ENCODE results near the gene KCTD14. TPM values are rescaled to one million over a fixed set of nuclear protein-coding genes. Genes with fewer than 3 reads are reported as not detected.

KCTD14 gene
- total RNA-seq, 2 donors from 2014 or later = 8.6 to 12.8 TPM

DNA sequence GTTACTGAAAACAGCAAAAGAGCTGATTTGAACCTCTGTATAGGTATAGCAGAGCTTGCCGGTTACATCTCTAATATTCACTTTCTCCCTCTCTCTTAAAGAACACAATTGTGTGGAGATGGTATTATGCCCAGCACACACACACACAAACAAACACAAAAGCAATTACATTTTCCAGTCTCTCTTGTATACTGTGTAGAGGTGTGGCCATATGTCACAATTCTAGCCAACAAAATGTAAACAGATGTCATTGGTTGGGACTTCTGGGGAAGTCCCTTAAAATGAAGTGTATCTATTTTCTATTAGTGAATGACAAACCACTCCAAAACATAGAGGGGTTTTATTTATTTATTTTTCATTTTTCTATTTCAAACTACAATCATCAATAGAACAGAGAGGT, 12.8 kb downstream of the KCTD14 start:
- TF ChIP-seq, protein P1, sequence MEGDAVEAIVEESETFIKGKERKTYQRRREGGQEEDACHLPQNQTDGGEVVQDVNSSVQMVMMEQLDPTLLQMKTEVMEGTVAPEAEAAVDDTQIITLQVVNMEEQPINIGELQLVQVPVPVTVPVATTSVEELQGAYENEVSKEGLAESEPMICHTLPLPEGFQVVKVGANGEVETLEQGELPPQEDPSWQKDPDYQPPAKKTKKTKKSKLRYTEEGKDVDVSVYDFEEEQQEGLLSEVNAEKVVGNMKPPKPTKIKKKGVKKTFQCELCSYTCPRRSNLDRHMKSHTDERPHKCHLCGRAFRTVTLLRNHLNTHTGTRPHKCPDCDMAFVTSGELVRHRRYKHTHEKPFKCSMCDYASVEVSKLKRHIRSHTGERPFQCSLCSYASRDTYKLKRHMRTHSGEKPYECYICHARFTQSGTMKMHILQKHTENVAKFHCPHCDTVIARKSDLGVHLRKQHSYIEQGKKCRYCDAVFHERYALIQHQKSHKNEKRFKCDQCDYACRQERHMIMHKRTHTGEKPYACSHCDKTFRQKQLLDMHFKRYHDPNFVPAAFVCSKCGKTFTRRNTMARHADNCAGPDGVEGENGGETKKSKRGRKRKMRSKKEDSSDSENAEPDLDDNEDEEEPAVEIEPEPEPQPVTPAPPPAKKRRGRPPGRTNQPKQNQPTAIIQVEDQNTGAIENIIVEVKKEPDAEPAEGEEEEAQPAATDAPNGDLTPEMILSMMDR (conservative IDR thresholded peaks at IDR 0.05) = no peak
- H3K4me1 ChIP-seq (ENCODE audit: control insufficient read depth, insufficient read depth, low read length) = no peaks in the 10 kb centered on the region
- Mint-ChIP-seq H3K4me1 (no peaks in the 10 kb centered on the region), H3K4me3 (no peak overlapping the region), H3K27ac (no peak overlapping the region), H3K27me3 (ENCODE audit: insufficient read depth) (no peaks in the 10 kb centered on the region), H3K36me3 (ENCODE audit: low read depth) (no peaks in the 10 kb centered on the region), H3K9me3 (no peaks in the 10 kb centered on the region)
- no peaks in the 10 kb centered on the region for H3K9me3 ChIP-seq (ENCODE audit: control insufficient read depth, low read length)
- no peak overlapping the region for H3K9ac ChIP-seq (ENCODE audit: extremely low read depth, low read length, poor library complexity, severe bottlenecking)
- no peak overlapping the region for H3K27ac ChIP-seq (ENCODE audit: low read depth, low read length)
- DNase-seq = no peak
- no peak overlapping the region for H3K4me3 ChIP-seq (ENCODE audit: low read length)
- H3K27me3 ChIP-seq (ENCODE audit: control insufficient read depth, insufficient read depth, low read length, poor library complexity, severe bottlenecking) = no peaks in the 10 kb centered on the region
- no peaks in the 10 kb centered on the region for H3K36me3 ChIP-seq (ENCODE audit: control insufficient read depth, insufficient read depth, low read length)
- 100% methylated on average over 1 of the region's 1 CpG; no CpG with 5 or more reads in 1 of the 2 experiments for WGBS, 2 experiments (ENCODE audit: insufficient coverage in 1 of 2, insufficient read length in 1 of 2)

DNA sequence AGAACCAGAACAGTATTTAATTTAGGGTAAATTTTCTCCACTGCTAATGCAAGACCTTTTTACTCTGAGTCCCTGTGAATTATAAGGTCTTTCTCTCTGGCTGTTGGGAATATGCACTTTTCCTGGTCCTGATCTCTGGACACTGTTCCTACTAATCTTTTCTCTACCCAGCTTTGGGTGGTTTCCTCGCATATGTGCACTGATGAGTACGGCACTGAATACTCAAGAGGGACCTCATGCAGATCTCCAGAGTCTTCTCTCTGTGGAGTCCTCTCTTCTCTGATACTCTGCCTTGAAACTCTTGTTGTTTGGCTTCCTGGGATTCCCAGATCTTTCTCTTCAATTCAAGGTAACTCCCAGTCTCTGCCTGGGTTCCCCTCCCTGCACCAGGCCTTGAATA, 14.0 kb downstream of the KCTD14 start:
- Histone ChIP-seq H3K27ac (ENCODE audit: low read depth, low read length) (no peak overlapping the region), H3K27me3 (ENCODE audit: control insufficient read depth, insufficient read depth, low read length, poor library complexity, severe bottlenecking) (no peaks in the 10 kb centered on the region), H3K4me3 (ENCODE audit: low read length) (no peak overlapping the region), H3K4me1 (ENCODE audit: control insufficient read depth, insufficient read depth, low read length) (no peaks in the 10 kb centered on the region), H3K9ac (ENCODE audit: extremely low read depth, low read length, poor library complexity, severe bottlenecking) (no peak overlapping the region), H3K36me3 (ENCODE audit: control insufficient read depth, insufficient read depth, low read length) (no peaks in the 10 kb centered on the region), H3K9me3 (ENCODE audit: control insufficient read depth, low read length) (no peaks in the 10 kb centered on the region)
- WGBS, 2 experiments (ENCODE audit: insufficient coverage in 1 of 2, insufficient read length in 1 of 2) = 91 to 100% methylated on average over 2 of the region's 2 CpGs
- Mint-ChIP-seq H3K36me3 (ENCODE audit: low read depth) (no peaks in the 10 kb centered on the region), H3K4me3 (no peak overlapping the region), H3K27me3 (ENCODE audit: insufficient read depth) (no peaks in the 10 kb centered on the region), H3K27ac (no peak overlapping the region), H3K4me1 (no peaks in the 10 kb centered on the region), H3K9me3 (no peaks in the 10 kb centered on the region)
- TF ChIP-seq, protein P1 (conservative IDR thresholded peaks at IDR 0.05) = no peak
- DNase-seq = peak; percentile 15

DNA sequence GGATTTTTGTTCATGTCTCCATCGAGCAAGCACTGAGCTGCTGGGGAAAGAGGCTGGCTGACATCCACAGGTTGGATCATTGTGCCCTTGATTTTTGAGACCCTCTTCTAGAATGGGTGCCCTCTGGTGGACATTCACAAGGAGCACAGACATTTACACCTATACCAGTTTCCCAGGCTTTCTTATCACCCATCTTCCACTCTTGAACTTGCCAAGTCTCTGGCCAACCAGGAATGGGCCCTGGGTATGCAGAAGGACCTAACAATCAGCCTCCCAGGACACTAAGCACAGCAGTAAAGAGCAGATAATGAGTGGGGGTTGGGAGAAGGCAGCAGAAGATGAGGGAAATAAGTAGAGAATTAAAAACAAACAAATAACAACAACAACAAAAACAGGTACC, 22.9 kb downstream of the KCTD14 start:
- Histone ChIP-seq H3K9me3 (ENCODE audit: control insufficient read depth, low read length) (no peaks in the 10 kb centered on the region), H3K9ac (ENCODE audit: extremely low read depth, low read length, poor library complexity, severe bottlenecking) (no peak overlapping the region), H3K4me1 (ENCODE audit: control insufficient read depth, insufficient read depth, low read length) (no peaks in the 10 kb centered on the region), H3K27me3 (ENCODE audit: control insufficient read depth, insufficient read depth, low read length, poor library complexity, severe bottlenecking) (no peaks in the 10 kb centered on the region), H3K36me3 (ENCODE audit: control insufficient read depth, insufficient read depth, low read length) (no peaks in the 10 kb centered on the region), H3K4me3 (ENCODE audit: low read length) (no peak overlapping the region), H3K27ac (ENCODE audit: low read depth, low read length) (no peak overlapping the region)
- no peak overlapping the region for H3K4me3 Mint-ChIP-seq
- H3K9me3 Mint-ChIP-seq = no peaks in the 10 kb centered on the region
- peak; percentile 86 for DNase-seq
- peaks cover 8% of the 10 kb centered on the region for H3K27me3 Mint-ChIP-seq (ENCODE audit: insufficient read depth)
- WGBS, 2 experiments (ENCODE audit: insufficient coverage in 1 of 2, insufficient read length in 1 of 2) = 33 to 50% methylated on average over 1 of the region's 1 CpG
- no peaks in the 10 kb centered on the region for H3K36me3 Mint-ChIP-seq (ENCODE audit: low read depth)
- H3K4me1 Mint-ChIP-seq = peaks cover 9% of the 10 kb centered on the region
- no peak overlapping the region for H3K27ac Mint-ChIP-seq
- TF ChIP-seq, protein P1 (conservative IDR thresholded peaks at IDR 0.05) = peak; percentile 86

All from endodermal cell (in vitro differentiated cells).